Dedifferentiated amniotic fluid mesenchymal stem cell (primary cell): Measurements from ENCODE around the gene TPD52L1.
A peak's percentile ranks its signal among the peaks of the same experiment; 100 is the strongest.

Source experiments
- DNase-seq: peaks from one replicate; pipeline ENCODE4 v3.0.0-alpha.2; 2016; ENCODE audit errors: extremely low spot score

The TPD52L1 gene

GRCh38 chr6:125237764-125238163 lies 84.2 kb downstream of the TPD52L1 start:
- no peak for DNase-seq

DNA sequence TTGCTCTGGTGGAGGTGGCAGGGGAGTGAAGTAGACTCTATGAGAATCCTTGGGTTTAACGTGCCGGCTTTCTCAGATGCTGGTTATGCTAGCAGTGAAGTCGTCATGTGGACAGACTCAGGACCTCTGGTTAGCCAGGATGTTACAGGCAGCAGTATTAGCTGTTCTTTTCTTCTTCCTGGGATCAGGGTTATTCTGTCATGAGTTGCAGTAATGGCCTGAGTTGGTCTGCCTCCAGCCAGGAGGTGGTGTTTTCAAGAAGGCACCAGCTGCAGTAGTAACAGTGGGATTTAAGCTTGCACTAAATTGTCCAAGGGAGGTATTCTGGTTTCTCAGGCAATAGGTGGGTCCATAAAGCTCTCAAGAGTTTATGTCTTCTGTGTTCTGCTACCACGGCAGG lies 91.5 kb downstream of the TPD52L1 start:
- no peak for DNase-seq

DNA sequence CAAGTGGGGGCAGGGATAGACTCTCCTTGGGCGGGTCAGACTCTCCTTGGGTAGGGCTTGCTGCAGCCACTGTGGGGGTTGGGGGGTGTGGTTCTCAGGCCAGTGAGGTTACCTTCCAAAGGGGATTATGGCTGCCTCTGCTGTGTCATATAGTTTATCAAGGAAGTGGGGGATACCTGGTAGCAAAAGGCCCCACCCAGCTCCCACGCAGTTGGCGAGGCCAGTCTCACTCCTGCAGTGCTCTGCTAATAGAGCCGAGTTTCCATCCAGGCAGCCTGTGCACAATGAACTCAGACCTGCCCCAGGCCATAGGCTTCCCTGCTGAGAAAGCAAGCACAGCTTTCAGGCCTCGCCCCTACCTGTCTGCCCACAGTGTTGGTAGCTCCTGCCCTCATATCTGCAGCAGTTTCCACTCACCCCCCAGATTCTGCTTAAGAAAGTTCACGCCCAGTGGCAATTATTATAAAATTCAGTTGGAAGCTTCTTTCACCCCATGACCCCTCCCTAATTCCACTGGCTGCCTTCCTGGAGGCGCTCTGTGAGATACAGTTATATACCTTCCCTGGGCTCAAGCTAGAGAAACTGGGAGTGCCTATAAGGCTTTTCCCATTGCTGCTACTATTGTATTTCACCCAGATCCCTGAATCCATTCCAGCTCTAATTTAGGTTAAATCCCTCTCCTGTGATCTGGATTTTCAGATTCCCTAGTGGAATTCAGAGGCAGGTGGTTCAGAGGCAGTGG lies 92.1 kb downstream of the TPD52L1 start:
- DNase-seq = no peak

DNA sequence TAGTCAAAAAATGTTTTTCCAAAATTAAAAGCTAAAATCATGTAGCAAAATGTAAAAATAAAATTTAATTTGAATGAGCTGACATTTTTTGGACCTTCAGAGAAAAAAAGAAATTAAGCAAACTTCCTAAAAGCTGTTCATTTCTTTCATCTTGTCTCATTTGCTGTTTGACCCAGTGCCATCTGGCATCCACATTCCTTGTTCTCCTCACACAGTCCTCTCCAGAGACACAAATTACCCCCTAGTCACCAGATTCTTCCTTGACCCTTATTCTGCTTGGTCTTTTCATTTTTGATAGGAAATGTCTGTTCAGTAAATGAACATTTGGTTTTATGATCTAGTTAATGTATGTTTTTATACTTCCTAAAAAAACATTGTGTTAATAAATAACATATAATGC lies 93.0 kb downstream of the TPD52L1 start:
- no peak for DNase-seq

- no peak for DNase-seq
Measured at GRCh38 chr6:125248136-125248535, 94.6 kb downstream of the TPD52L1 start.

GRCh38 chr6:125250511-125250910 lies 96.9 kb downstream of the TPD52L1 start:
- DNase-seq = no peak

- no peak for DNase-seq
Measured at GRCh38 chr6:125251516-125252220, 98.1 kb downstream of the TPD52L1 start.

DNA sequence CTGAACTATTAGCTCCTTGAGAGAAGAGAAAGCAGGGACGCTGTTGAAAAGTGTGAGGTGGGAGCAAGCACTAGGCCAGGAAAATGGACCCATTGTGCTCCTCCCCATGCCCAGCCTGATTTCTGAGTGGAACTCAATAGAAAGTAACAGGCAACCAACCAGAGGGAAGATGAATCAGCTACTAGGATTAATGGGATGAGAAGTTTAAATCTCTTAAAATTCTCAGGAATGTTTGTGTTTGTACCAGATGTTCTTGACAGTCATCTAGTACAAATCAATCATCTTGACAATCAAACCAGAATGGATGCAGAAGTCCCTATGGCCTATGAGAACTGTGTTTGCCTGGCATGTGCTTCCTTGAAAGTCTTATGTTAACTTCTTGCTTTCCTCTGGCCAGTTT lies 99.3 kb downstream of the TPD52L1 start:
- no peak for DNase-seq

- DNase-seq = no peak
Measured at GRCh38 chr6:125253881-125254280, 100.3 kb downstream of the TPD52L1 start.

DNA sequence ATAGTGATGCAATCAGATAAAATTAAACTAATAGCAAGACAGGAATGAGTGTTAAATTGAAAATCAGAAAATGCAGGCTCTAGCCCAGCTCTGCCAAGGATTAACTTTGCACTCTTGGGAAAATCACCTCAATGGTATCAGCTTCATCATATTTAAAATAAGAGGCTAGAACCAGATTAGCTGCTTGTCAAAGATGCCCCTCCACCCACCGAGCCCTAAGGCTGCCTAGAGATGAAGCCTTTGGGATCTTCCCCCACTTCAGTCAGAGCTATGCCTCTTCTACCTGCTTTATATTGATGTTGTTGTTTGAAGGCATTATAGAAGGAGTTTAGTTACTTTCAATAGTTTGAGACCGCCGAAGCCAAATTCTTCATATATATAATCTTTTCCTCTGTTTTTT lies 100.7 kb downstream of the TPD52L1 start:
- DNase-seq = no peak

GRCh38 chr6:125255201-125255600 lies 101.6 kb downstream of the TPD52L1 start:
- no peak for DNase-seq

GRCh38 chr6:125257351-125257750 lies 103.8 kb downstream of the TPD52L1 start:
- no peak for DNase-seq

- DNase-seq = no peak
Measured at GRCh38 chr6:125258651-125259353, 105.2 kb downstream of the TPD52L1 start.

- DNase-seq = no peak
Measured at GRCh38 chr6:125259354-125259736, 105.8 kb downstream of the TPD52L1 start.

- DNase-seq = peak; percentile 65
Measured at GRCh38 chr6:125262016-125263013, 108.7 kb downstream of the TPD52L1 start.

- no peak for DNase-seq
Measured at GRCh38 chr6:125264476-125264875, 110.9 kb downstream of the TPD52L1 start.

DNA sequence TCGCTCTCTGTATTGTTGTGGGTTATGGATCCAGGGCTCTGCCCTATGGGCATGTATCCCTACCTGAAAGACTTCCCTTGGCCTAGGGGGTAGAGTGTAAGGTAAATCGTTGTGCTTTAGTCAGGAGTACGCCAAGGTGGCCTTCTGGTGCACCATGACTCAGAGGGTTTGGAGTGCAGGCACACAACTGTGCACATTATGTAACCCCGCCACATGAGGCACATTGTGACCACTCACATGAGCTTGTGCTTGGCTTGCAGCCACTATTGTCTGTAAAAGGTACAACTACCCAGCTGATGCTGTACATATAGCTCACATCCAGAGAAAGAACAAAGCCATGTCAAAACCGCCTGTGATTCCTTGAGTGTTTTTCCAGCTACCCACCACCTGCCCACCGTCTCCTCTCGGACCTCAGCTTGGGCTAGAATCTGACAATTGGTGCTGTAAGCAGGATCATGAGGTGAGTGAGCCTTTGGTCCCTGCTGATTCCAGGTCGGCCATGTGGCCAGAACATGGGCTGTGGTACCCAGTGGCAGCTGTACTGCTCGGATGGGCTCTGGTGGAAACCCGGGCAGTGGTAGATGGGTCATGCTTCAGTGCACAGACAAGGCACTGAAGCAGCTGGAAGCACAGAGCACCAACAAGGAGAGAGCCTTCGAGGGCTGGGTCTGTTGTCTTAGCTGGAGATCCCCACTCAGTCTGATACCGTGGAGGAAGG lies 114.4 kb downstream of the TPD52L1 start:
- DNase-seq = no peak

DNA sequence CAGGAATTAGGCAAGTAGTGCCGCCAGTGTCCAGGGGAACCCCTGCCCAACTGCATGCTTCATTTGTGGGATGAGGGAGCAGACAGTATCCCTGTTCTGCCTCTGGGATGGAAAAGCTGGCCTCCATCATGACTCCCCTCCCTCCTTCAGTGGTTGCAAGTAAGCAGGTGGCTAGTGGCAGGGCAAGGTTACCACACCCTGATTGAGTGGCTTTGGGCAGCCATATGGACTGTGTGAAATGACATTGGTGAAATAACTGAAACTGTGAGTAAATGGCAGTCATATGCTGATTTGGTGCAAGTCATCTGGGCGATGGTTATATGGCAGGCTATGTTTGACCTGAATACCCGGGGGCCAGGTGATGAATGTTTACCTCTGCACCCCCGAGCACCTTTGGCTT lies 115.2 kb downstream of the TPD52L1 start:
- DNase-seq = no peak

DNA sequence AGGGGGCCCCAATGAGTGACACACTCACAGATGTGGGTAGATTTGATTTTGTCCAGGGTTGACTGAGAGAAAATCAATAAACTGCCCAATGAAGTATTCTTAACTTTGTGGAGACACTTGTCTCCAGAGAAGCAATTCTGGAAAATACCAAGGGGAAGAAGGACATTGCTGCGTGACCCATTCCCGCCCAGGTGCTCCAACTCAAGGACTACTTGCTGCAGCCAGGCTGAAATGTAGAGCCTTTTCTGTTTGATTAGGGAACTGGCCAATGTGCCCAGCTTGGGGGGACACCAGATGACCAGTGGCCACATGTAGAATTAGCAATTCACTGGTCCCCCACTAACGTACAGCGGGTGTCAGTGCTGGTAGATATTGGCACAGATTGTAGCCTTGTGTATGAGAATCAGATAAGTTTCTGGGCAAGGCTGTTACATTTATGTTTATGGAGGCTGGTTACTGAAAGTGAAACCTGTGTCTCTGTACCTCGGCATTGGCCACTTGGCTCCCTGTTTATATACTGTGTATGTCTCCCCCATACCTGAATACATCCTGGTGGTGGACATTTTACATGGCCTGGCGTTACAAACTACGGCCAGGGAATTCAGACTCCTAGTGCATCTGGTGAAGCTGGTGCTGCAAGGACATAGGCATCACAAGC lies 115.9 kb downstream of the TPD52L1 start:
- no peak for DNase-seq

DNA sequence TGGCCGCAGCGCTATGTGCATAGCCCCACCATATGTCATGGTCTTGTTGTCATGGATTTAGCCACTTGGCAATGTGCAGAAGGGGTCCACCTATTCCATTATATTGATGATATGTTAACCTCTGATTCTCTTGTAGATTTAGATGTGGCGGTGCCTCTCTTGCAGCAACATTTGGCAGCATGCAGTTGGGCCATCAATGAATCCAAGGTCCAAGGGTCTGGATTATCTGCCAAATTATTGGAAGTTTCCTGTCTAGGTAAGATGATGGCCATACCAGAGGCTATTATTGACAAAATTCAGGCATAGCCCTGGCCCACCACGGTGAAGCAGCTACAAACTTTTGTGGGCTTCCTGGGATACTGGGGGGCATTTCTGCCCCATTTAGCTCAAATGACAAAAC lies 116.8 kb downstream of the TPD52L1 start:
- DNase-seq = no peak
